Measurements from ENCODE around the gene QTRT2. TPM values are rescaled to one million over a fixed set of nuclear protein-coding genes. Genes with fewer than 3 reads are reported as not detected.

QTRT2 gene
- polyA plus RNA-seq, 1 donor: 10.4 TPM

DNA sequence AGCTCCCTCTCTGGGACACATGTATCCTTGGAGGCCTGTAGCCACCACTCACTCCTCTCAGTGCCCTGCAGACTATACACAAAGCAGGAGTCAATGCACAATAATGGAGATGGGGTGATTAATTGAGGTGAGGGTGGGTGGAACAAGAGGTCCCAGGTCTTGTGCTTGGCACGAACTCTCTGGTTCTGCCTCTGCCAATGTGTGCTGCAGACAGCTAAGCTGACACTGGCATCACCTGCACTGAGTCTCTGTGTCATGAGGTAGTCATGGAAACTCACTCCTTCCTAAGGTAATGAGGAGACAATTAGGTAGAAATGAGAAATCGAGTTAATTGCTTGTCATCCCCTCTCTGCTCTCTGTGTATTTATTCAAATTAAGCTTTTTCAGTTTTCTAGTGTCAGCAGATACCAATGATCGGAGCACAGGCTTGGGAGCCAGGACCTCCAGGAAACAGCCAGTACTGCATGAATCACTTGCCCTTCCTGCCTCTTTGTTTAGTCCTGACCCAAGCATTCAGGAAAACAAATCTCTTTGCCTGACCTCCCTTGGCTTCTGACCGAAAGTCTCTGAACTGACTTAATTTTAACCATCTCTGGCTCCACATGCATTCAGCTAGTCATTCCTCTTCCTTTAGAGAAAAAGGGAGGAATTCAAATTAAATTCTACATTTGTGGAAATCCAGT lies 65.6 kb downstream of the QTRT2 start:
- no peak for DNase-seq (ENCODE audit: low read depth)

DNA sequence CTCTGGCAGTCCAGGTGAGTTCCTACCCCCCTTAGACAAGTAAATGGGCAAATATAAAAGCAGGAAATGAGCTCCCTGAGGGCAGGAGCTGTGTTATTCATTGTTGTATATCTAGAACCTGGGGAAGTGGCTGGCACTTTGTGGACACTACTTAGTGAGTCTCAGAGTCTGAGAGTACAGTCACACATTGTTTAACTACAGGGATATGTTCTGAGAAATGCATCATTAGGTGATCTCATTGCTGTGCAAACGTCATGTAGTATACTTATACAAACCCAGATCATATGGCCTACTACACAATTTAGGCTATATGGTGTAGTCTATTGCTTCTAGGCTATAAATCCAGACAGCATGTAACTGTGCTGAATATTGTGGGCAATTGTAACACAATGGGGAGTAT lies 69.9 kb downstream of the QTRT2 start:
- DNase-seq (ENCODE audit: low read depth): no peak

DNA sequence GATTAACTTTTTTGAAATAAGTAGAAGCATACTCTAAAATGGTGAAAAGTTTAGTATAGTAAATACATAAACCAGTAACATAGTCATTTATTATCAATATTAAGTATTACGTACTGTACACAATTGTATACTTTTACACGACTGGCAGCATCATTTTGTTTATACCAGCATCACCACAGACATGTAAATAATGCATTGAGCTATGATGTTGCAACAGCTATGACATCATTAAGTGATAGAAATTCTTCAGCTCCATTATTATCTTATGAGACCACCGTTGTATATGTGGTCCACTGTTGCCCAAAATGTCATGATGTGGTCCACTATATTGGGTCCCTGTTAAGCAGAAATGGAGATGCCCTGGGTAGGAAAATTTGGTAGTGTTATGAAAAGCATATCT lies 71.0 kb downstream of the QTRT2 start:
- DNase-seq (ENCODE audit: low read depth): no peak

DNA sequence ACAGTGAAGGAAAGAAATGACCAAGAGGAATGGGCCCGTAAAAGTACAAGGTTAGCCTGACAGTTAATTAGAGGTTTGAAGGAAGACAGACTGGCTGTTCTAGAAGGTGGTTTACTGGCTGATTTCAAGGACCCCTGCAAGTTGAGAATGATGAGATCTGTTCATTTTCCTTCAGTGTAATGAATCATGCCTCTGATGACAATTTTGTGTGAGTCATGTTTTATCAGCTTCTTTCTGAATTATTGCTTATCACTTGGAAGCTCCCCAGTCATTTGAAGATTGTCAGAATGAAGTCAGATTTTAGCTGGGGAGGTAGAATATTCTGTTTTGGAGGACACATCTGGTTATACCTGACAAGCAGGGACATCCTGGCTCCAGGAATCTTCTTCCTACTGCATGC lies 71.7 kb downstream of the QTRT2 start:
- DNase-seq (ENCODE audit: low read depth): no peak

DNA sequence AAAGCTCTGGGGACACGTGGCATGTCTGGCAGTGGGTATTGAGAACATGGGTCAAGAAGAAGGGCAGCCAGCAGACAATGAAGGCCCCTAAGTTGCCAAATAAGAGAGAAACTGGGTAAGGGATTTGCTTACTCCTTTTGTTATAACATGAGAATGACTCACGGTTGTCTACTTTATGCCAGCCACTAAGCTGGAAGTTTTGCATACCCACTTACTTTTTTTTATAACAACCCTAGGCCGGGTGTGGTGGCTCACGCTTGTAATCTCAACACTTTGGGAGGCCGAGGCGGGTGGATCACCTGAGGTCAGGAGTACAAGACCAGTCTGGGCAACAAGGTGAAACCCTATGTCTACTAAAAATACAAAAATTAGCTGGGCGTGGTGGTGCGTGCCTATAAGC lies 72.3 kb downstream of the QTRT2 start:
- DNase-seq (ENCODE audit: low read depth): no peak

DNA sequence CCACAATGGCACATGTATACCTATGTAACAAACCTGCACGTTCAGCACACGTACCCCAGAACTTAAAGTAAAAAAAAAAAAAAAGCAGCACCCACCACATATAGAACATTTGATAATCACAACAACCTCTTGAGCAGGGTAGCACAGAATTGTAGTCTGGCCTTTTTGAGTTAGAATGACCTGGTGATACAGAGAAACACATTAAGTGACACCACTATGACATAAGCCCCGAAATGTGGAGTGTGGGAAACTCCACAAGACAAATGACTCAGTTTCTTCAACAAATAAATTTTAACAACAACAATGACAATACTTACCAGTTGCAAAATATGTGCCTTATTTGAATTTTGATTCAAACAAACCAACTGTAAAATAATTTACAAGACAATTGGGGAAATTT lies 76.0 kb downstream of the QTRT2 start:
- DNase-seq (ENCODE audit: low read depth): no peak

DNA sequence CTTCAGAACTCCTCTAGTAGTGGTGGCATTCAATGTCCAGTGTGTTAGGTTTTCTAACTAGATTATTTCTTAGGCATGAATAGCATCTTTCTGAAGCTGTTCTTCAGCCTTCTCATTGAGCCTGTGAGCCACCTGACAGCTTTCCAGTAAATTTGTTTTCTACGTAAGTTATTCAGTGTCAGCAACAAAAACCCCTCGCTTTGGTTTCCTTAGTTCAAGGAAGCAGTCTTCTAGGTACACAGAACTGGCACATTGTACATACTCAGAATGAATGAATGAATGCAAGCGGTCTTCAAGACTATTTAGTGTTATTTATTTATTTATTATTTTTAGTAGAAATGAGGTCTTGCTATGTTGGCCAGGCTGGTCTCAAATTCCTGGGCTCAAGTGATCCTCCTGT lies 77.4 kb downstream of the QTRT2 start:
- no peak for DNase-seq (ENCODE audit: low read depth)

Other genes starting within 250 kb of the QTRT2 start
- gene GRAMD1C, start 217.9 kb upstream of the QTRT2 start, polyA plus RNA-seq (ENCODE audit: insufficient read length): 2.7 TPM
- 1.1 TPM for gene ZDHHC23, start 108.7 kb upstream of the QTRT2 start, polyA plus RNA-seq (ENCODE audit: insufficient read length)
- 4.8 TPM for gene CCDC191, start 211 bp upstream of the QTRT2 start, polyA plus RNA-seq (ENCODE audit: insufficient read length)
- not detected for gene DRD3, start 122.3 kb downstream of the QTRT2 start, polyA plus RNA-seq (ENCODE audit: insufficient read length)
- not detected for gene ZNF80, start 180.8 kb downstream of the QTRT2 start, polyA plus RNA-seq (ENCODE audit: insufficient read length)
- gene TIGIT, start 237.3 kb downstream of the QTRT2 start, polyA plus RNA-seq (ENCODE audit: insufficient read length): 0.20 TPM